GM12878 (cell line): ENCODE results near the gene MRAS. TPM values are rescaled to one million over a fixed set of nuclear protein-coding genes. Genes with fewer than 3 reads are reported as not detected.

Experiments used
- ATAC-seq: fragments of 200-7000 bp; cut with Tn5 transposase; 3 replicates; pipeline ENCODE4 v1.9.1; 2020; ENCODE audit warnings: mild to moderate bottlenecking, moderate library complexity
- BruUV-seq: library from RNA; stranded (reverse); fragments of 400-500 nt; replicated peaks from 2 replicates; lab custom pipeline; 2021; lab: Mats Ljungman, UMichigan
- CTCF ChIA-PET: fragments of 300-600 bp; sonication (Branson Sonifier 250); formaldehyde crosslinking; extraction: SDS; loops from one replicate; lab custom pipeline; 2021; ENCODE audit warnings: inconsistent platforms; lab: Yijun Ruan, JAX
- POLR2A ChIA-PET: fragments of 350-600 bp; formaldehyde crosslinking; extraction: SDS; loops from one replicate; lab custom pipeline; 2021; ENCODE audit warnings: inconsistent platforms; lab: Charles Lee
- RAD21 ChIA-PET: fragments of 300-600 bp; sonication (Branson Sonifier 250); formaldehyde crosslinking; loops from one replicate; lab custom pipeline; 2023; ENCODE audit warnings: antibody characterized with exemption; ENCODE audit not compliant: unreplicated experiment; lab: Charles Lee
- SMC1A ChIA-PET: fragments of 300-600 bp; sonication (Branson Sonifier 250); formaldehyde crosslinking; loops from one replicate; lab custom pipeline; 2023; ENCODE audit not compliant: unreplicated experiment, uncharacterized antibody; lab: Charles Lee
- DNase-seq: peaks from one replicate; pipeline ENCODE4 v3.0.0-alpha.2; 2011; ENCODE audit warnings: low read depth, low spot score
- FAIRE-seq: peaks from 3 replicates; lab custom pipeline; 2011; peaks lifted over from hg19 to GRCh38; lab: Jason Lieb, UNC
- H2AFZ ChIP-seq: 2 replicates; pipeline ENCODE4 v1.6.0; 2011; ENCODE audit warnings: low read depth, low read length, control low read depth; ENCODE audit not compliant: control insufficient read depth
- H3K27ac ChIP-seq: 2 replicates; pipeline ENCODE4 v1.5.1; 2011; ENCODE audit warnings: control low read depth; ENCODE audit not compliant: control insufficient read depth, insufficient read depth
- H3K27me3 ChIP-seq, 2 experiments: replicated peaks in 1 of 2; 2 replicates each; pipeline versions ENCODE4 v1.6.0 to v1.6.1; 2011; ENCODE audit warnings: low read length in 1 of 2; ENCODE audit not compliant: control insufficient read depth in 2 of 2, insufficient read depth in 2 of 2
- H3K36me3 ChIP-seq, 2 experiments: 2 replicates each; pipeline ENCODE4 v1.5.1; 2011; ENCODE audit warnings: low read length in 1 of 2; ENCODE audit not compliant: control insufficient read depth in 2 of 2, insufficient read depth in 2 of 2
- H3K4me1 ChIP-seq: 2 replicates; pipeline ENCODE4 v1.6.1; 2011; ENCODE audit warnings: mild to moderate bottlenecking, low read length, moderate library complexity, mixed read lengths; ENCODE audit not compliant: control insufficient read depth, insufficient read depth
- H3K4me2 ChIP-seq: 2 replicates; pipeline ENCODE4 v1.6.0; 2011; ENCODE audit warnings: control low read depth; ENCODE audit not compliant: control insufficient read depth, insufficient read depth
- H3K4me3 ChIP-seq: fragments of 200-600 bp; sonication (generic); 2 replicates; pipeline ENCODE4 v1.5.1; 2016
- H3K79me2 ChIP-seq: 2 replicates; pipeline ENCODE4 v1.6.0; 2011; ENCODE audit warnings: low read length; ENCODE audit not compliant: control insufficient read depth, insufficient read depth
- H3K9ac ChIP-seq: 2 replicates; pipeline ENCODE4 v1.8.0; 2011; ENCODE audit warnings: low read length, control low read depth, mixed read lengths; ENCODE audit not compliant: control insufficient read depth, insufficient read depth
- H3K9me3 ChIP-seq: replicated peaks from 3 replicates; pipeline ENCODE4 v1.5.1; 2011; ENCODE audit warnings: mild to moderate bottlenecking, low read length; ENCODE audit not compliant: control insufficient read depth, insufficient read depth
- H4K20me1 ChIP-seq: 2 replicates; pipeline ENCODE4 v1.6.0; 2011; ENCODE audit not compliant: control insufficient read depth, insufficient read depth
- BHLHE40 ChIP-seq, 2 experiments: fragments of 450-650 bp in 1 of 2; IDR thresholded peaks; 2 replicates each; pipeline ENCODE4 v1.6.1; 2011 to 2017; ENCODE audit warnings: low read depth in 2 of 2, borderline replicate concordance in 1 of 2, improper control_type of control experiment in 1 of 2, low read length in 1 of 2, mild to moderate bottlenecking in 1 of 2
- BRCA1 ChIP-seq: IDR thresholded peaks from 2 replicates; pipeline ENCODE4 v1.6.1; 2011; ENCODE audit warnings: low read depth, low read length, improper control_type of control experiment
- CEBPZ ChIP-seq: fragments of 150-350 bp; IDR thresholded peaks from 2 replicates; pipeline ENCODE4 v1.6.1; 2016; ENCODE audit warnings: low read depth, low read length
- CHD4 ChIP-seq: fragments of 200-600 bp; sonication (generic); IDR thresholded peaks from 2 replicates; pipeline ENCODE4 v1.6.1; 2016; ENCODE audit warnings: mild to moderate bottlenecking
- FOXM1 ChIP-seq: IDR thresholded peaks from 2 replicates; pipeline ENCODE4 v1.6.1; 2012; ENCODE audit warnings: low read depth, mild to moderate bottlenecking, inconsistent platforms, low read length, moderate library complexity
- LARP7 ChIP-seq: fragments of 450-650 bp; IDR thresholded peaks from 2 replicates; pipeline ENCODE4 v1.6.1; 2017; ENCODE audit warnings: mild to moderate bottlenecking
- MAX ChIP-seq: IDR thresholded peaks from 2 replicates; pipeline ENCODE4 v1.6.1; 2012; ENCODE audit warnings: low read depth, low read length, improper control_type of control experiment
- NR2C2 ChIP-seq: IDR thresholded peaks from 2 replicates; pipeline ENCODE4 v1.6.1; 2011; ENCODE audit warnings: borderline replicate concordance, low read depth; ENCODE audit not compliant: control insufficient read depth, insufficient read length
- NR2F1 ChIP-seq: fragments of 450-650 bp; conservative IDR thresholded peaks from 2 replicates; pipeline ENCODE4 v1.6.1; 2017; ENCODE audit warnings: mild to moderate bottlenecking
- PAX8 ChIP-seq: fragments of 450-650 bp; IDR thresholded peaks from 2 replicates; pipeline ENCODE4 v1.6.1; 2017; ENCODE audit warnings: mild to moderate bottlenecking, moderate library complexity
- SMARCA5 ChIP-seq: fragments of 450-650 bp; IDR thresholded peaks from 2 replicates; pipeline ENCODE4 v1.6.1; 2017; ENCODE audit warnings: mild to moderate bottlenecking
- TCF12 ChIP-seq: IDR thresholded peaks from 2 replicates; pipeline ENCODE4 v1.6.1; 2011; ENCODE audit warnings: low read depth, mild to moderate bottlenecking, low read length
- ZBTB33 ChIP-seq: fragments of 450-650 bp; IDR thresholded peaks from 2 replicates; pipeline ENCODE4 v1.6.1; 2017; ENCODE audit warnings: mild to moderate bottlenecking
- ZNF592 ChIP-seq: fragments of 450-650 bp; IDR thresholded peaks from 2 replicates; pipeline ENCODE4 v1.6.1; 2017; ENCODE audit warnings: mild to moderate bottlenecking, moderate library complexity
- ZNF622 ChIP-seq: fragments of 450-650 bp; IDR thresholded peaks from 2 replicates; pipeline ENCODE4 v1.6.1; 2017; ENCODE audit warnings: mild to moderate bottlenecking, inconsistent platforms
- WGBS: methylation state at CpG from one replicate; pipeline ENCODE4 v1.1.6; 2016; ENCODE audit warnings: low lambda C conversion rate; ENCODE audit not compliant: insufficient replicate concordance, insufficient coverage; ENCODE audit errors: missing lambda C conversion rate; 5-methylcytosine and 5-hydroxymethylcytosine counted together
- in situ Hi-C: fragments of 300-500 bp; cut with MboI; formaldehyde crosslinking; loops from 9 replicates; pipeline ENCODE4 v1.14.3; 2018; ENCODE audit warnings: mixed read lengths
- intact Hi-C: fragments of 100-400 bp; cut with micrococcal nuclease; formaldehyde crosslinking; loops from one replicate; pipeline ENCODE4 v1.14.2; 2022; ENCODE audit not compliant: unreplicated experiment
- polyA plus RNA-seq, 11 experiments: library from polyadenylated mRNA; depleted of rRNA in 4 of 11; unstranded in 6 of 11; stranded (reverse) in 5 of 11; fragments of >200 nt; fragmentation: Nextera tagmentation in 4 of 11; fragmentation: Illumina TruSeq in 1 of 11; extraction: Ambion mirVana in 4 of 11; extraction: Trizol in 1 of 11; gene quantifications; 1 replicate in 1 of 11; 2 replicates in 10 of 11; pipeline versions ENCODE4 v1.2.1 to v1.2.3, GENCODE V29; 2011 to 2016; ENCODE audit warnings: inconsistent platforms in 2 of 11, missing spikeins in 2 of 11, low read depth in 1 of 11
- total RNA-seq, 4 experiments: library from RNA; depleted of rRNA in 3 of 4; stranded (reverse); fragments of >200 nt in 3 of 4; fragmentation: Illumina TruSeq in 1 of 4; extraction: Trizol in 1 of 4; gene quantifications; 2 replicates each; pipeline versions ENCODE4 v1.2.1 to v1.2.3, GENCODE V29; 2013 to 2021

The MRAS gene
- total and polyA plus RNA-seq, 10 of the 15 experiments (the other 5 are each of a cell fraction or from before 2014, with no cell fraction given): 0.01 to 0.44 (median 0.17) TPM; not detected in 6

- no peak for TF ChIP-seq ZNF592
These were observed 30.7 kb upstream of the MRAS start (continued) for GRCh38 chr3:138317687-138318086.

- BruUV-seq: no TSS peak
- no peaks in the 10 kb centered on the region for H4K20me1 ChIP-seq
- H3K27me3 ChIP-seq: peaks cover 0 to 7% of the 10 kb centered on the region in 2 experiments; a peak in 2 of 4 replicates
- RAD21 ChIA-PET: no interaction called here
- WGBS: 35% methylated on average over 4 of the region's 4 CpGs
- POLR2A ChIA-PET: no interaction called here
- no peaks in the 10 kb centered on the region for H3K4me1 ChIP-seq
- H3K79me2 ChIP-seq: no peaks in the 10 kb centered on the region
- in situ Hi-C loops (no loop called here), intact Hi-C loops (no loop called here)
- ATAC-seq (no peak), FAIRE-seq (no peak), DNase-seq (no peak)
- no peak overlapping the region for H3K27ac ChIP-seq
- no peaks in the 10 kb centered on the region for H3K9me3 ChIP-seq
- H3K4me3 ChIP-seq: no peak overlapping the region
- no peaks in the 10 kb centered on the region for H3K36me3 ChIP-seq
- SMC1A ChIA-PET: interaction anchor here (0.5 to 1.5 kb wide), 2 partner anchors 94 to 1138 kb away, joined by 3 read pairs; no protein-coding TSS in a partner anchor
- H3K4me2 ChIP-seq: no peak overlapping the region
- H3K9ac ChIP-seq: no peak overlapping the region
- CTCF ChIA-PET: no interaction called here
- H2AFZ ChIP-seq: no peak overlapping the region
- TF ChIP-seq FOXM1 (no peak), CHD4 (no peak), NR2F1 (no peak), LARP7 (no peak), ZNF622 (no peak), NR2C2 (no peak), ZBTB33 (no peak), BHLHE40 (IDR thresholded peaks at IDR 0.05; ENCODE audit: borderline replicate concordance in 1 of 2, low read depth in 2 of 2, low read length in 1 of 2) (no peak), TCF12 (no peak), CEBPZ (no peak), MAX (no peak), PAX8 (no peak), SMARCA5 (no peak), BRCA1 (no peak)
These were observed 24.4 kb upstream of the MRAS start for GRCh38 chr3:138323971-138324370.
